ENCODE results near the gene CCDC186. TPM values are rescaled to one million over a fixed set of nuclear protein-coding genes. Genes with fewer than 3 reads are reported as not detected.

Gene CCDC186
- total RNA-seq, 2 experiments from 2014 or later: 9.4 to 9.9 TPM

DNA sequence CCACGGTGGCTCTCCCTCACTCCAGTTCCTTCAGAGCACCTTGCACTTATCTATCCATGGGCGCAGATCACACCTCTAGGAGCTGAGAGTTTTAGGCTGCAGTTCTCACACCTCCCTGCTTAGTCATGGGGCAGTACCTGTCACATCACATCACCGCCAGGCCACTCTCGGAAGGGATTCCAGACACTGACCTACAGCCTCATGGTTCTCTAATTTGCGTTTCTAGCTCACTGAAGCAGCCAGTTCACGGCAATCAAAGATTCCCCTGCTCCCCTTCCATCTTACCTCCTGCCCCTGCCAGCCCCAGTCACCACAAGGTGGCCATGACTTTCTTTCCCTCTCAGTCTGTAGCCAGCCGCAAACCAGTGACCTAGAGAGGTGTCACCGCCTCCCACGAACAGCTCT is 96.2 kb downstream of the CCDC186 start:
- CTCF ChIA-PET: no interaction called here

GRCh38 chr10:114077347-114077746 is 96.7 kb downstream of the CCDC186 start:
- ChIA-PET POLR2A (no interaction called here), CTCF (no interaction called here)

More for the DNA sequence above, 96.2 kb downstream of the CCDC186 start:
- POLR2A ChIA-PET: no interaction called here

DNA sequence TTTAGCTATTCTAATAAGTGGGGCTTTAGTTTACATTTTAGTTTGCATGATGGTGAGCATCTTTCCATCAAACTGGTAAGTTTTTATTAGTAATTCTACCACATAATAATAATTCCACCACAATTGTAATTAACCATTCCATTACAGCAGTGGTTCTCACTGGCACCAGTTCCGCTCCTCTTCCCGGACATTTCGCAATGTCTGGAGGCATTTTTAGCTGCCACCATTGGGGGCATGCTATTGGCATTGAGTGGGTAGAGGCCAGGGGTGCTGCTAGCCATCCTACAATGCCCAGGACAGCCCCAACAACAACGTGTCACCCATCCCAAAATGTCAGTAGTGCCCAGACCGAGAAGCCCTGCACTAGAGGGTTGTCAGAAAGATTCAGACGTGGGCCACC is 98.9 kb downstream of the CCDC186 start:
- ChIA-PET CTCF (no interaction called here), POLR2A (no interaction called here)

GRCh38 chr10:114073395-114074186 is 100.4 kb downstream of the CCDC186 start:
- POLR2A ChIA-PET: no interaction called here
- CTCF ChIA-PET: no interaction called here

DNA sequence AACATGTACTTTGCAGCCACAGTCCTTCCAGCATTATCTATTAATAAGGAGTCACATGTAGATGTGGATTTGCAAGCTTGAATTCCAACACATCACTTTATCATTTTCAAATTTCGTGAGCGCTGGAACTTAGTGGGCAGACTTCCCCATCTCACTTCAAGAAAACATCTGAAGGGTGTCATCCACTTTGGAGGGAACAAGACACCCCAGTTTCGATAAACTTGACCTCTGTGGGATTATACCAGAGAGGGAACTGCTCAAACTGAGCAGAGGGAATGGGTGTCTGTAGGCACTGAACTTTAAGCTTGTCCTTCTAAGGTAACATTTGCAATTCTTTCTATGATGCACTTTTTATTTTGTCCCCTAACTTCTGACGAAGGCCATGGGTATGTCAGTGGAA is 102.8 kb downstream of the CCDC186 start:
- POLR2A ChIA-PET: no interaction called here
- CTCF ChIA-PET: no interaction called here

Other genes with a start within 250 kb of the CCDC186 start
- under 1 TPM; 0.57 to 0.88 TPM for gene ADRB1, start 130.3 kb downstream of the CCDC186 start, total RNA-seq
- gene TDRD1, start 5.2 kb upstream of the CCDC186 start, total RNA-seq: under 1 TPM; 0.25 to 0.27 TPM
- not detected for gene VWA2, start 65.1 kb upstream of the CCDC186 start, total RNA-seq
- 1 to 10 TPM; 3.2 to 3.4 TPM for gene AFAP1L2, start 230.3 kb upstream of the CCDC186 start, total RNA-seq

All from activated CD8-positive, alpha-beta memory T cell treated with anti-CD3 and anti-CD28 coated beads for 36 hours (primary cell).